SW480 (cell line): ENCODE measurements around the gene SIX5.

Source experiments
- DNase-seq: peaks from one replicate; pipeline ENCODE4 v3.0.0-alpha.2; 2016; ENCODE audit warnings: low spot score

The SIX5 gene

GRCh38 chr19:45792470-45793177 lies 23.6 kb upstream of the SIX5 start, which contains the start of gene DMWD:
Gene DMWD, minus strand, starts transcription at chr19:45792845. Its CDS starts 89 bp downstream, at chr19:45792756.
- peak; percentile 98 for DNase-seq

GRCh38 chr19:45791744-45792469 lies 22.9 kb upstream of the SIX5 start:
- no peak for DNase-seq

DNA sequence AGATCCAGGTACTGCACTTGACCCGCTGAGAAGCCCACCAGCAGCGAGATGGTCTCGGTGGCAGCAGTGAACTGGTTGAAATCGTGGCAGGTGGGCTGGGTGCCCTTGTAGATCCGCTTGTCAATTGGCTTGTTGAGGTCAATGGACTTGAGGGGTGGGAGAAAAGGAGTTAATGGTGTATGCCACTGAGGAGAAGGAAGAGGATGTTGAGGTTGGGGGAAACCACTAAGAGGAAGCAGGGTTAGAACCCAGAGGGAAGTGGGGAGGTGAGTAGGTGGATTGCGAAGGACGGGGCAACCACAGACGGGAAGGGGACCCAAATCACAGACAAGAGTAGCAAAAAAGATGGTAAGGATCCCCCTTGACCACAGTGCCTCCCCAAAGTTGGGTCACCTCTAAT lies 21.9 kb upstream of the SIX5 start:
- no peak for DNase-seq

DNA sequence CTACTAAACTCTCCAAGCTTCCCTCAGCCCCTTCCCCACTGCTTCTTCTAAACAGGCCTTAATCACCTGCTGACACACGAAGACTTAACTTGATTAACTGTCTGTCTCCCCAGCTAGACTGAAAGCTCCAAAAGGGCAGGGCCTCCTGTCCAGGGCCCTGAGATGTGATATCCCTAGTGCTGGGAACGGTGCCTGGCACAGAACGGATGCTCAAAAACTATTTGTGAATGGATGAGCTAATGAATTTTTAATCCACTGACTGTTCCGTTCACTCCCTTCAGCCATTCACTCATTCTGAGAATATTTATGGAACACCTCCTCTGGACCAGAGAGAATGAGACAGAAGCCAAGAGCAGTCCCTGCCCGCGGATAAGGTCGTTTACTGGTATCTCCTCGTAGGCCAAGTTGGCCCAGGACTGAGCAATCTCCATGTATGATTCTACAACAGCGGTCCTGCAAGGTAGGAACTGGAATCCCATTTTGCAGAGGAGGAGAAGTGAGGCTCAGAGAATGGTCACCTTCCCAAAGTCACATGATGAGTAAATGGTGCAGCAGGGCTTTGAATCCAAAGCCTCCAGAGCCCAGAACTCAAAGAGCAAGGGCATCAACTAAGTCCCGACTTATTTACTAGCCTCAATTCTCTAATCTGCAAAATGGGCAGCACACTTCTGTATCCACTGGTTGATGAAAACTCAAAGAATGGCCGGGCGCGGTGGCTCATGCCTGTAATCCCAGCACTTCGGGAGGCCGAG lies 20.2 kb upstream of the SIX5 start:
- no peak for DNase-seq

GRCh38 chr19:45786533-45786894 lies 17.5 kb upstream of the SIX5 start:
- no peak for DNase-seq

DNA sequence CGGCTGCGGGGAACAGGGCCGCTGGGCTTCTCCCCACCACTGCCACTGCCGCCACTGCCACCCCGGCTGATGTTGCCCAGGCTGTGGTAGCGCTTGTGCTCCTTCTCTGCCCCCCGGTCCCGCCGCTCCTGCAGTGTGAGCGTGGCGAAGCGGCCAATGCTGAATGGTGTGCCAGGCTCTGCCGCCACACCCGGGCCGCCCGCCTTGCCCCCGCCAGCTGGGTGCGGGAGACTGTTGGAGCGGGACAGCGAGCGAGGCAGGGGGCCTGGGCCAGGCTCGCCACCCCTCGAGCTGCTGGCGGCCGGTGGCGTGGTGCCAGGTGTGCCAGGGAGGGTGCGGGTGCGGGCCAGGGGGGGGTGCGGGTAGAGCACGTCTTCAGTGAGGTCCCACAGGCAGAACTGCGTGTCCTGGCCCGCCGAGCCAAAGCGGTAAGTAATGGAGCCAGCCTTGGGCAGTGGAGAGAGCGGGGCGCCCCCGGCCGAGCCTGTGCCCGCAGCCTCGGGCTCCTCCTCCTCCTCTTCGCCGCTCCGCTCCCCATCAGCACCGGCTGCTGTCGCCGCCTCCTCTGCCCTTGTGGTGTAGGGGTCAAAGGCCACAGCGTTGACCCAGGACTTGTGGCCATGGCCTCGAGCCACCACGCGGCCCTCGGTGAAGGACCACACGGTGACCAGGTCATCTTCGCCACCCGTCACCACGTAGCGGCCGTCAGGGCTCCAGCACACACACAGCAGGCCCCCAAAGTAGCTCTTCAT lies 16.9 kb upstream of the SIX5 start:
- no peak for DNase-seq

DNA sequence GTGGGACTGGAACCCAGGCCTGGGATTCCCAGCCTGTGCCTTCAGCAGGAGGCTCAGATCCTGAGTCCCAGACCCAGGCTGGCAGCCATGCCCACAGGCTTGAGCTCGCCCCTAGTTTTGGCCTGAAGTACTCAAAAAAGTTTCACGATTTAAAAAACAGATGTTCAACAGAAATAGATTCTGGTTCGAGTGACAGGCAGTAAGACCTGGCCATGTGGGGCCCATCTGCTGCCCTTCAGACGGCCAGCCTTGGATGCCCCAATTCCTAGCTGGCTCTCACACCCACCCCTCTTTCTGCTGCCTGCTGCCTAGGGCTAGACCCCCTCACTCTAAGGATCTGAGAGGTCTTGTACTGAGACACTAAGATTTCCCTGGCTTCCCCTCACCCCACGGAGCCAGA lies 16.0 kb upstream of the SIX5 start:
- DNase-seq, result no peak

DNA sequence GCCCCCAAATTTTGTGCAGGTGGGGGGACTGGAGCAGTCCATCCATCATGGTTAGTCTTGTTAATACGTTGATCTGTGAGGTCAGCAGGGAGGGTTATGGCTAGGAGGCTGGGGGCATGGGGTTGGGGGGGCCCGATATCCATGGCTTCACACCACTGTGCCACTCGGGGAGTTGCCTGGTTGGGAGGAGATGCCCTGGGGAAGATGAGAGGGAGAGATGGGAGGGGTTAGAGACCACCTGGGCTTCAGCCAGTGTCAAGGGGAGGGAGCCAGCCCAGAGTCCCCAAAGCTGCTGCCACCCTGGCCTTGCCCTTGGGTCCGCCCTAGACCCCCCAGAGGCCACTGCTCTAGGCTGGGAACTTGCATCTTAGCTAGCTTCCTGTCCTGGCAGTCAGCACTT lies 15.0 kb upstream of the SIX5 start:
- no peak for DNase-seq

- no peak for DNase-seq
Observed at GRCh38 chr19:45782820-45783785, 14.1 kb upstream of the SIX5 start.

GRCh38 chr19:45782162-45782691 lies 13.2 kb upstream of the SIX5 start, which contains the start of gene DMPK:
Gene DMPK, minus strand, starts transcription at chr19:45782490. Its CDS starts 138 bp downstream, at chr19:45782352.
- no peak for DNase-seq

GRCh38 chr19:45781214-45782161 lies 12.4 kb upstream of the SIX5 start:
- peak; percentile 68 for DNase-seq

GRCh38 chr19:45780448-45781213 lies 11.6 kb upstream of the SIX5 start:
- no peak for DNase-seq

GRCh38 chr19:45780146-45780447 lies 11.0 kb upstream of the SIX5 start:
- no peak for DNase-seq

GRCh38 chr19:45779231-45780145 lies 10.4 kb upstream of the SIX5 start:
- peak; percentile 86 for DNase-seq

DNA sequence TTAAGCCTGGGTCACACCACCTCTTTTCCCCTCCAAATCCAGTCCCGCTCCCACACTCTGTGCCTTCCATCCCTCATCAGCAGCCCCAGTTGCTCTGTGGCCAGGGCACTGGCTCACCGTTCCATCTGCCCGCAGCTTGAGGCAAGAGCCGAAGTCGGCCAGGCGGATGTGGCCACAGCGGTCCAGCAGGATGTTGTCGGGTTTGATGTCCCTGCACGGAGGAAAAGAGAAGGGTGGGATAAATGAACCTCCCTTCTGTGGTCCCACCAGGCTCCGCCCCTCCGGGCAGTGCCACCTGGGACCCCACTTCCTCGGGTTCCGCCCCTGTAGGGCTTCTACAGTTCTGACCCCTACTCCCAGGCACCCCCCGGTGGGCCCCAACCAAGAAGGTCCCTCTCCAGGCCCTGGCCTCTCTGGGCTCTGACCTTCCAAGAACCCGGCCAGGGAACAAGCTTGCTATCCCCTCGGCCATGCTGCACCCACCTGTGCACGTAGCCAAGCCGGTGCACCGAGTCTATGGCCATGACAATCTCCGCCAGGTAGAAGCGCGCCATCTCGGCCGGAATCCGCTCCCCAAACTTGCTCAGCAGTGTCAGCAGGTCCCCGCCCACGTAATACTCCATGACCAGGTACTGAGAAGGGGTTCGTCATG lies 9.1 kb upstream of the SIX5 start:
- no peak for DNase-seq

GRCh38 chr19:45777395-45777961 lies 8.4 kb upstream of the SIX5 start:
- DNase-seq, result no peak

DNA sequence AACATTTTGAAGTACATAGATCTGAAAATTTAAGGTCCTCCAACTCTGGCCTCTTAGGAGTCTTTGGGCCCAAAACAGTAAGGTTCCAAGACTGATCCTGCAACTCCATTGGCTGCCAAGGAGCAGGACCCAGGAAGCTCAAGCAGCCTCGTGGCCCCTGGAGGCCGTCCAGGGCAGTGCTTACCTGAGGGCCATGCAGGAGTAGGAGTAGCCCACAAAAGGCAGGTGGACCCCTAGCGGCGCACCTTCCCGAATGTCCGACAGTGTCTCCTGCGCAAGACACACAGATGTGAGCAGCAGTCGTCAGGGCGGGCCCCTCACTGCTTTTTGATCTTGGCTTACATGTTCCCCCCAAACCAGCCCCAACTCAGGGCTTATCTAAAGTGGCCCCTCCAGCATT lies 5.7 kb upstream of the SIX5 start:
- no peak for DNase-seq
